DMS79 treated with DMSO at 0.1 percent for 48 hours (cell line): ENCODE data around the gene LFNG.

ENCODE experiments used
- DNase-seq: peaks from one replicate; lab custom pipeline; 2025; lab: John Stamatoyannopoulos, UW

LFNG gene

DNA sequence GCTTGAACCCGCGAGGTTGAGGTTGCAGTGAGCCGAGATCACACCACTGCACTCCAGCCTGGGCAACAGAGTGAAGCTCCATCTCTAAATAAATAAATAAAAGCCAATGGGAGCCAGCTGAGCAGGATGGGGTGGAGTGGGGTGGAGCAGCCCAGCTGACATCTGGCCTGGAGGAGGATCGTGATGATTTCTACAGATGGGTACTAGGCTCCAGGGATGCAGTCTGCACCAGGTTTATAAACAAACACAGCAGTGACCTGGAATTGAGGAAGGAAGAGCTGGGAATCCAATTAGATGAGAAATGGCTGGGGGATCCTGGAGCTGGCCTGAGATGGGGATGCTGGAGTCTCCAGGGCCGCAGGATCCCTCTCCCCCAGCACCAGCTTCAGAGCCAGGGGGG is 36.1 kb upstream of the LFNG start:
- no peak for DNase-seq

- no peak for DNase-seq
These were observed 34.7 kb upstream of the LFNG start for GRCh38 chr7:2484868-2485267.

DNA sequence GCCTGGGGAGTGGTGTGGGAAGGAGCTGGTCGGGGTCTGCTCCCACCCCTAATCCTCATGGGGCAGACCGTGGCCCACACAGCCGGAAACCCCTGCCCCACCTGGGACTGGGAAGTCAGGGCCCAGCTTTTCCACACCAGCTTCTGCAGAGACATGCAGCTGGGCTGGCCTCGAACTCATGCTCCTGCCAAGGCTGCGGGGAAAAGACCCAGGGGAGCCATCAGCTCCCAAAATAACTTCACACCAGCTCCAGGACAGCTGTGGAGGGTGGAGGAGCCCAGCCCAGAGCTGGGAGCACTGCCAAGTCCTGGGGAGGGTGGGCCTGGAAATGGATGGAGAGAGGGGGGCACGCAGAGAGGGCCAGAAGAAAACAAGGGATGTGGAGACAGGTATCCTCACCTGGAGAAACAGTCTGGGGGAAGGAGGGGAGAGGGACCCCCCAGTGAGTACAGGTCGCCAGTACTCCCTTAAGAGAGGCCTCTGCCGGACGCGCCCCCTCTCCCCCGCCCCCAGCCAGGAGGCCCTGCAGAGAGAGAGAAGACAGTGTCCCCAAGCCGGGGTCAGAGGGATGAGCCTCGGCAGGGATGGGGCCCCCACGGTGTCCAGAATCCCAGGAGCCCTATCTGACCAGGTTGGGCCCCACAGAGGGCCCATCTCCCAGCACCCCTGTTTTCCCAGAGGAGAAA is 31.8 kb upstream of the LFNG start:
- DNase-seq: no peak

DNA sequence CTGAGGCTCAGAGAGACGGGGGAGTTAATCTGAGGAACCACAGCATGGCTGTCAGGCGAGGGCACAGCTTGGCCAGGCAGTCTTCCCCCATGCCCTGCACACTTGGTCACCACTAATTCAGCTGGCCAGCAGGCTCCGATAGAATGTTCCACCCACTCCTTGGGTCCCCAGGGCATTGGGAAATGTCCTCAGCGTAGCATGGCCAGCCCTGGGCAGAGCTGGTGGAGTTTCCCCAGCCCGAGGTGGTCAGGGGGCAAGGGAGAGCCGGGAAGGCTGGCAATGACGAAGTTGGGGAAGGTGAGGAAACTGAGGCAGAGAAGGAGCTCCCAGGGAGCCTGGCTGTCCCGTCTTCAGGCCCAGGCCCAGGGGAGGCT is 31.3 kb upstream of the LFNG start:
- no peak for DNase-seq

DNA sequence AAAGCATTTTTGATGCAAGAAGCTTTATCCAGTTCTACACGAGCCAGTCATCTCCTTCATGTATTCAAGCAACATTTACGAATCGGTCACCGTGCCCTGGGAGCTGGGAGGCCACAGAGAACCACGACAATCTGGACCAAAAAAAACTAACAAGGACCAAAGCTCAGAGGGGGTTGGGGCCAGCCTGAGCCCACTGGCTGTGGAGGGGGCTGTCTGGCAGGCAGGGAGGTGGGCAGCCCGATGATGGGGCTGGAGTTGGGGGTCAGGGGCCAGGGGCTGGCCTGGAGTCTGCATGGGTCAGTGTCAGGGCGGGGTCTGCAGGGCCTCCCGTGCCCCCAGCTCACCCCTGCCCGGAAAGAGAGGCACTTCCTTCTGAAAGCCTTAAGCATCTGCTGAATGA is 30.9 kb upstream of the LFNG start:
- no peak for DNase-seq

DNA sequence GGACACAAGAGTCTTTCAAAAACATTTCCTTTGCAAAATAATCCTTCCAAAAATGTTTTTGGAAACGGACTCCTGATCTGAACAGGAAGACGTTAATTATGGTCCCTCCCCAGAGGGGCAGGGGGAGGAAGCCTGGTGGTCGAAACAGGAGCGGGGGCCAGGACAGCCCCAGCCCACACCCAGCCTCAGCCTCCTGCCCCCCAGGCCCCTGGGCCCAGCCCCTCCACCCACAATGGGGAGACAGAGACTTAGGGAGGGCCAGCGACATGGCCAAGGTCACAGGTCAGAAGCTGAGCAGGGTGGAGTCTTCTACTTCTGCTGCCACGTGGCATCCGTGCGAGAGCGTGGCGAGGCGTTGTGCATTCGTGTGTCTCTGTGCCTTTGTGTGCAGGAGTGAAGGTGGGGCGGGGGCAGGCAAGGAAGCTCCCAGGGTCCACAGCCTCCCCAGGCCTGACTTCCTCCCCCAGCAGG is 29.4 kb upstream of the LFNG start:
- no peak for DNase-seq

DNA sequence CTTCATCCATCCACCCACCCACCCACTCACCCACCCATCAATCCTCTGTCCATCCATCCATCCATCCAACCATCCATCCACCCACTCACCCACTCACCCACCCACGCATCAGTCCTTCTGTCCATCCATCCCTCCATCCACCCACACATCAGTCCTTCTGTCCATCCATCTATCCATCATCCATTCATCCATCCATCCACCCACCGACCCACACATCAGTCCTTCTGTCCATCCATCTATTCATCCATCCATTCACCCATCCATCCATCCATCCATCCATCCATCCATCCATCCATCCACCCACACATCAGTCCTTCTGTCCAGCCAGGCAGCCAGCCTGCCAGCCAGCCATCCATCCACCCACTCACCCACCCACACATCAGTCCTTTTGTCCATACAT is 27.5 kb upstream of the LFNG start:
- no peak for DNase-seq

DNA sequence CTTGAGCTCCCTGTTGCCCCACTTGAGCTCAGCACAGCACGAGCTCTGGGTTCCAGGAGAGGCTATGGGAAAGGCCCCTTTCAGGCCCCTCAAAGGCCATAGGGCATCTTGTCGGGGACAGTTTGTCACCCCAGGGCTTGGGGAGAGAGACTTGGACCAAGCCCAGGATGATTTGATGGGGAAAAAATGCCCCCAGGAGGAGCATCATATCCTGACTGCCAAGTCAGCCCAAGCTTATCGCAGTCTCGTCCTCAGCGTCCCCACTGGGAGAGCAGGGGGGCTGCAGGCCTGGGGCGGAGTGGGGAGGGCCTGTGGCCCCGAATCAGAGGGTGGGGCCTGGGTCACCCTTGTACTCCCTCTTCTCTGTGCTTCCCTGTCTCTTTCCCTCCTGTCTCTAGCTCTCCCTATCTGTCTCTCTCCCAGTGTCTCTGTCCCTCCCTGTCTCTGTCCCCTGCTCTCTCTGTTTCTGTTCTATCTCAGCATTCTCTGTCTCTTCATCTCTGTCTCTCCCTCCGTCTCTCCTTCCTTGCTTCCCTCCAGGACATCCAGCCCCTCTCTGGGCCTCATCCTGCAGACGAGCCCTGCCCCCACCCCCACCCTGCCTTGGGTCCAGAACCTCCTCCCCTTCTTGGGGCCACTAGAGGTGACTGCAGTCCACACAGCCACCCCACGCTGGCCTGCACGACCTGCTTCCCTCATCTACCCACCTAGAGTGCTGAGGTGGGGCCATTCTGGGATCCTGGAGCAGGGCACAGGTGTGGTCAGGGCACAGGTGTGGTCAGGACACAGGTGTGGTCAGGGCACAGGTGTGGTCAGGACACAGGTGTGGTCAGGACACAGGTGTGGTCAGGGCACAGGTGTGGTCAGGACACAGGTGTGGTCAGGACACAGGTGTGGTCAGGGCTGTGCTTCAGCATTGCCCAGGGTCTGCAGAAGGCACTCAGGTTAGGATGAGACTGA is 26.1 kb upstream of the LFNG start:
- DNase-seq: no peak

DNA sequence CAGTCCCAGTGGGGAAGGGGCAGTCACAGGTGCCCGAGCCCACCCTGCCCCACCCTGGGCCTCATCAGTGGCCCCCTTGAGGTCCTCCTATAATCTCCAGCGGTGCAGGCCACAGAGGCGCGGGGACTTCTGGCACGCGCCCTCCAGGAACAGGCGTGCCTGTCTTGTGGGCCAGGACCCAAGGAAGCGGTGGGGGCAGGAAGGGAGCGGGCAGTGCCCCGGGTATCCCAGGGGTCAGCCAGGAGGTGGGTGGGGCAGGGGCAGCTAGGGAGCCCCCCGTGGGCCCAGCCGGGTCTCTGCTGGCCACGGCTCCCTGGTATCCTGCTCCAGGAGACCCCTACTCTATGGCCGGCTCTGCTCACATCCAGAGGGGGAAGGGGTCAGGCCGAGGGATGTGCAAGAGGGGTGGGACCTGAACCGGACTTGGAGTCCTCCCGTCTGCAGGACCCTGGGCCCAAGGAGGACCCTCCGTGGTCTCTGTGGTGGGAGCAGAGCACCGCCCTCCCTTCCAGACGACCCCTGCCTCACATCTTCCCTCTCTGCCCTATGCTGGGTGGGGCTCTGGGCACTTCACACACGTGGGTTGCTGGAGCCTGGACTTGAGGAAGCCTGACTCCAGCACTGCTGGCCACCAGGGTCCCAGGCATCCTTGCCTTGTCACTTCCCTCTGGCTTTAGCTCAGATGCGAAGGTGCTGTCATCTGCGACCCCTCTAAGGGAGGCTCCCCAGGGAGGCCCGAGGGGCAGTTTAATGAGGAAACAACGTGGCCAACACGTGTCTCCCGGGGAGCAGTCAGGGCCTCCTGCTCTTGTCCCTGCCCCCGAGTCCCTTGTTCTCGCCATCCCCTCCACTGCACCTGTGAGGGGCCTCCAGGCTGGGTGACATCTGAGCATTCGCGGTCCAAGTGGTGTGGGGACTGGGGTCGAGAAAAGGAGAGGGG is 25.1 kb upstream of the LFNG start:
- no peak for DNase-seq

DNA sequence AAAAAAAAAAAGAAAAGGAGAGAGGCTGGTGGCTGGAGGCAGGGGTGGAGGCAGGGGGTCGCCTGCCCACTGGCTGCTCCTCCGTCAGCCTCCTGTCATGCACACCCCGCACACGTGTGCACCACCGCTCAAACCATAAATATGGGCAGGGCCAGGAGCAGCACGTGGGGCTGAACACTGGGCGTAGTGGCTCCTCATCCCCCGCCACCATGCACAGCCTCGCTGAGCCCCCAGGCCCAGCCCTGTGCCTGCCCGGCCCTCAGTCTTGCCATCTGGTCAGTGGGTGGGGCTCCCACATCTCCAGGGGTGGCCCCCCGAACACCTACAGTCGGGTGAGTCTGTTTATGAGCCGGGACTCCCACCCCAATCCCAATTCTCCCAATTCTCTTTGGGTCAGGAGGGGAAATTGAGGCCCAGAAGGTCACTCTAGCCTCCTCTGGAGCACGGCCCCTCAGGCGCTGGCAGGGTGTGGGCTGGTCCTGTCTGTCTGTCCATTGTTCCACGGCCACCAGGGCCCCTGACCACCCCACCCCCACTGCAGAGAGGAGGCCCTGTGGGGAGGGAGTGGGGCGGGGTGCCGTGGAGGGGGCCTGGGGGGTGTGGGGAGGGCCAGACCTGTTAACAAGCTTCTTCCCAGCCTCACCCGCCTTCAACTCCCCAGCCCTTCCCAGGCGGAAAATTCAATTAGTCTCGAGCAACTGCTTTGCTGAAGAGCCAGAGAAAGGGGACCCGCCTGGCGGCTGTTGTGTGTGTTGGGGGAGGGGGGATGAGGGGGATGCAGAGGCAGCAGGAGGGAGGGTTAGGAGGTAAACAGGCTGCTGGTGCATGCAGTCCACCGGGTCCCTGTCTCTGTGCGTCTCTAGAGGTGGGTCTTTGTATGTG is 23.9 kb upstream of the LFNG start:
- no peak for DNase-seq

GRCh38 chr7:2496375-2496774 is 23.2 kb upstream of the LFNG start:
- DNase-seq: no peak

DNA sequence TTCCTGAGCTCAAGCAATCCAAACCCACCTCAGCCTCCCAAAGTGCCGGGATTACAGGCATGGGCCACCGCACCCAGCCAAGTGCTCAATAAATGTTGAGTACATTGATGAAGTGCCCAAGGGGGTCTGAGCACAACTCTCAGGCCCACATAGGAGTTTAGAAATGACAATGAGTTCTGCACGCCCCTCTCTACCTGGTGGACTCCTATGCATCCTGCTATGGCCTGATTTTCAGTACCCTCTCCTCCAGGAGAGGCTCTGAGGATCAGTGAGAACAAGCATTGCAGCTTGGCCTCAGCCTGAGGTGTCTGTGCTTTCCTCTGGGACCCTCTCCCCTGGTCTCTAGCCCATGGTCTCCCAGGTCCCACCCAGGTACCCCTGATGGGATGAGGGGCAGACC is 22.5 kb upstream of the LFNG start:
- no peak for DNase-seq

GRCh38 chr7:2497500-2498336 is 21.9 kb upstream of the LFNG start:
- no peak for DNase-seq

- no peak for DNase-seq
These were observed 20.9 kb upstream of the LFNG start for GRCh38 chr7:2498708-2499107.

- DNase-seq: no peak
These were observed 20.4 kb upstream of the LFNG start for GRCh38 chr7:2499181-2499580.

DNA sequence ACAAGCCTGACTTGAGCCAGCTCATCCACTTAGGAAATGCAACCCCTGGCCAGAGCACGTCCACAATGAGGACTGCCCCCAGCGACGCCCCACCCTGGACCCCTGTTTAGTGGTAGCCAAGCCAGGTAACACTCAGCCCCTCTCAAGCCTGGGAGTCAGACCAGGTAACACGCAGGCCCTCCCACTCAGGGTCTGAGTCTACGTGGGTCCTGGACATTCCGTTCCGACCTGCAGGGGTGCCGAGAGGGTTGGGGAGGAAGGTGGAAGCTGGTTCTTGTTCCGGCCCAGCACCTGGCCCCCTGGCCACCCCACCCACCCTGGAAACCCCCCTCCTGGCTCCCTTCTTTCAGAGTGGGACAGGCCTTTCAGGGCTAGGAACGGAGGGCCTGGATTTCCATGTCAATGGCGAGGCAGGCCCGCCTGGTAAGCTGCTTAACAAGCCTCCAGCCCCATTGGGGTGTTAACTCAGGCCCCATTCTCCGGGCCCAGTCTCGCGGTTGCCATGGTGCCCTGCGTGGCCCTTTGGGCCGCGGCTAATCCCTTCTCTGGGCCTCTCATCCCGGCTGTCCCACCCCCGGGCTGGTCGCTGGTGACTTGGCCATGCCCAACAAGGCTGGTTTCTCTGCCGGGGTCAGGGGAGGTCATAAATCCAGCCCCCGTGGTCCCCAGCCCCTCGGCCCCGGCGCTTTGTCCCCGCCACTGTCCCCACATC is 19.7 kb upstream of the LFNG start:
- DNase-seq: no peak

DNA sequence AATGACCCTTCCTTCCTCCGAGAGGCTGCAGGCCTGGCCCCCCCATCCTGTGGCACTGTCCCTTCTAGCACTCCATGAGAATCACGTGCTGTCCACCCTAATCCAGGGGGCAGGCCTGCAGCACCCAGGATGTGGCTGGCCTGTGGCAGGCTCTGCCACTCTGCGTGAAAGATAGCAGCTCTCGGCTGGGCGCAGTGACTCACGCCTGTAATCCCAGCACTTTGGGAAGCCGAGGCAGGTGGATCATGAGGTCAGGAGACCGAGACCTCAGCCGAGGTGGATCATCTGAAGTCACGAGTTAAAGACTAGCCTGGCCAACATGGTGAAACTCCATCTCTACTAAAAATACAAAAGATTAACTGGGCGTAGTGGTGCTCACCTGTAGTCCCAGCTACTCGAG is 18.9 kb upstream of the LFNG start:
- DNase-seq: no peak

- no peak for DNase-seq
These were observed 17.5 kb upstream of the LFNG start for GRCh38 chr7:2501947-2502646.

DNA sequence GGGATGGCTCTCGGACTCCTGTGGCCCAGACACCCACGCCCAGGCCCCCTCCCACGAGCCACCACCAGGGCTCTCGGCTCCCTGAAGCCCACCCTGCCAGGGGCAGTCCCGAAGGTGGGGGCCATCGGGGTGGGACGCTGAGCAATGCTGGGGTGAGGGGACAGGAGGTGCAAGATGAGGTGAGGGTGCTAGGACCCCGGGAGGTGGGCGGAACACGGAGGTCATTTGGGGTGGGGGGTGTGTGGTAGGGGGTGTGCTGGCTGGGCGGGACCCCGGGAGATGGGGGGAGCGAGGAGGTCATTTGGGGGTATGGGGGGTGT is 17.0 kb upstream of the LFNG start:
- no peak for DNase-seq
